ENCODE measurements around the gene PALLD.
"Not testable (repeated sequence)": the region's sequence is repeated elsewhere in the genome, so short reads cannot be mapped to it uniquely, and the experiment has no call there.

Gene PALLD

DNA sequence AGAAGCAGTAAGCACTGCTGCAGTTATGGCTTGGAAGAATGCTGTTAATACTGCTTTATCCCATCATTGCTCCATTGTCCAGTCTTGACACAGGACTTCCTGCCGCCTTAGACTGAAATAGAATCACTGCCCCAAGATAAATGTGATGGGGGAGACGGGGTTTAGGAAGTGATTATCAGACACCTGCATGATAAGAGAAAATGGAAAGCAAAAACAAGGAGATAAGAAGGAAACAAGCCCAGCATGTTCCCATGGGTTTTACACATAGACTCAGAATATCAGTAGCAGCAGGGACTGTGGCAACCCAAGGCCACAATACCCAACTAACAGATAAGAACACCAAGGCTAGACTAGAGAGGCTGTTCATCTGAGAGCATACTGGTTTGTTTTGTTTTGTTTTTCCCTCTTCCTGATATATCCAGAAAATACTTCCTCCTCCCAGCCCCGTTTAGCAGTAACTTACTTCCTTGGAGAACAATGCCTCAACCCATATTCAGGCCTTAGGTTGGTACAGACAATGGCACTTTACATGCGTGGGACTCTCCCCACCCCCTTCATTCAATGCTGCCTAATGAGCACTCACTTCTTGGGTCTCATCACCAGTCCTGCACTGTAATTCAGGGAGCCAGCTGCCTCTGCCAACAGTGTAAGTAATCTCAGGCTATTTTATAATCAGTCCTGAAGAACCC, 280.6 kb downstream of the PALLD start:
- no peak for DNase-seq

DNA sequence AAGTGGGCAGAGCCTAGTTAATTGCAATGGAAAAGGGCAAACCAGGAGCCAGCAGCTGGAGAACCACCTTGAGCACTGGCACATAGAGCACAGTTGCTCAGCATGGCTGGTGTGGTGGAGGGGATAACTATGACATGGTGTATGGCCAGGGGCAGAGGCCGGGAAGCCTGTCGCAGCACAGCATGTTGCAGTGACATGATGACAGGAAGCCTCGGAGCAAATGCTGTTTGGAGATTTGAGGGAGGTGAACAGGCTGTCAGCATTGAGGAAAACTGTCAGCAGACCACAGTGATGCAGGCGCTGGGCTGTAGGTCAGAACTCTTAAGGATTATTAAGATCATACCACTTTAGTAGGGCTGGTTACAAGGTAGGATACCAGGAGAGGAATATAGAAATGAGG, 284.5 kb downstream of the PALLD start:
- DNase-seq = no peak

DNA sequence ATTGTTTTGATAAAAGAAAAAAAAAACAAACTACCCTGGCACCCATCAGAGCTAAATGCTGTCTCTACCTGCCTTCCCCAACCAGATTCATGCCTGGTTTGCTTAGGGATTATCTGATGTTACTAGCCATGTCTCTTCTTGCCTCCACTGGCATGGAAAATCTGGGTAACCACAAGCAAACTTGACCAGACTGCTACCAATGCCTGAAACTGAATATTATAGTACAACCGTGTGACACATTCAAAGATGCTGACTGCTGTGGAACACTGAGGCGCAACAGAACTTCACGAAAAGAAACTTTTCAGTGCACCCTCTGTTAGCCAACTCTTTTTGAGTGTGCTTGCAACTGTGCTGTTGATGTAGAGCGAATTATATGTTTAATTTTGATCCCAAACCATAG, 285.1 kb downstream of the PALLD start:
- DNase-seq = no peak

DNA sequence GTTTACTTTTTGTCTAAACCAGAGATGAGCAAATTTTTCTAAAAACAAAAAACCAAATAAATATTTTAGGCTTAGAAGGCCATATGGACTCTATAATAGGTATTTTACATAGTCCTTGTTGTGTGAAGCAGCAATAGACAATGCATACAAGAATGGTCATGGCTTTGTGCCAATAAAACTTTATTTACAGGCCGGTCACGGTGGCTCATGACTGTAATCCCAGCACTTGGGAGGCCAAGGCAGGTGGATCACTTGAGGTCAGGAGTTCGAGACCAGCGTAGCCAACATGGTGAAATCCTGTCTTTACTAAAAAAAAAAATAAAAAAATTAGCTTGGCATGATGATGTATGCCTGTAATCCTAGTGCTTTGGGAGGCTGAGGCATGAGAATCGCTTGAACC, 285.6 kb downstream of the PALLD start:
- DNase-seq = no peak

DNA sequence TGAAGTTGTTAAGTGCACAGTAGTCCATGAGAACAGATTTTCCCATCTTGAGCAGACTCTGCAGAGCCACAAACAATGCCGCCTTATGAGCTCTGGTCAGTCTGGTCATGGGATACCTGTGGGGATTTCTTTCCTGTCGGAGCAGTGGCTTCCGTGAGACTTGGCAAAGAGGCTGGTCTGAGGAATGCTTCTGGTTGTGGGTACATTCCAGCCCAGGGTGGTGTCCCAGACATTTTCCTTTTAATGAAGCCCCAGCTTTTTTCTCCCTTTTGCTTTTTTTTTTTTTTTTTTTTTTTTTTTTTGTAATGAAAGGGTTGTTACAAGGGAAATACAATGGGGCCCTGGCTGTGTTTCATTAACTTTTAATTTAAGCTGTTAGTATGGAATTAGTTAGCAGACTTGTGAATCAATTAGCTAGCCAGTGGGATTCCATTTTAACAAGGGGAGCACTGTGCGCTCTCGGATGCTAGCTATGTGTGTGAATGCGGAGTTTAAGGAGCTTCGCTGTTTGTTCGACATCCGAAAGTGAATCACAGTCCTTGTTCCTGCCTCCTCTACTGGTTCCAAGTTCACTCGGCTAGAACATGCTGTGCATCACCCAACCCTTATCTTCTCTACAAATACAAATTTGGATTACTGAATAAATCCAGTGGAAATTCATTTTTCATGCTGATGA, 288.1 kb downstream of the PALLD start:
- no peak for DNase-seq

DNA sequence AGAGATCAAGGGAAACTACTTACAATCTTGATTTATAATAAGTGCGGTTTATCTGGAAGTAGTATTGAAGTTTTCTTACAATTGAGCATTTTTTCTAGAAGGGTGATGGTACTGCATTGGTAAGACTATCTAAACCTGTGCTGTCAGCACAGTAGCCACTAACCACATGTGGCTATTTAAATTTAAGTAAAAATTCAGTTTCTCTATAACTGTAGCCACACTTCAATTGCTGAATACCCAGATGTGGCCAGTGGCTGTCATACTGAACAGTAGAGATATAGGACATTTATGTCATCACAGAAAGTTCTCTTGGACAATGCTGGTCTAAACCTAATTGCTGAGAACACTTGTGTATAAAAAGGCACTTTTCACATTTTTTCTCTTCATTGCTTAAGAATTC, 290.5 kb downstream of the PALLD start:
- no peak for DNase-seq

DNA sequence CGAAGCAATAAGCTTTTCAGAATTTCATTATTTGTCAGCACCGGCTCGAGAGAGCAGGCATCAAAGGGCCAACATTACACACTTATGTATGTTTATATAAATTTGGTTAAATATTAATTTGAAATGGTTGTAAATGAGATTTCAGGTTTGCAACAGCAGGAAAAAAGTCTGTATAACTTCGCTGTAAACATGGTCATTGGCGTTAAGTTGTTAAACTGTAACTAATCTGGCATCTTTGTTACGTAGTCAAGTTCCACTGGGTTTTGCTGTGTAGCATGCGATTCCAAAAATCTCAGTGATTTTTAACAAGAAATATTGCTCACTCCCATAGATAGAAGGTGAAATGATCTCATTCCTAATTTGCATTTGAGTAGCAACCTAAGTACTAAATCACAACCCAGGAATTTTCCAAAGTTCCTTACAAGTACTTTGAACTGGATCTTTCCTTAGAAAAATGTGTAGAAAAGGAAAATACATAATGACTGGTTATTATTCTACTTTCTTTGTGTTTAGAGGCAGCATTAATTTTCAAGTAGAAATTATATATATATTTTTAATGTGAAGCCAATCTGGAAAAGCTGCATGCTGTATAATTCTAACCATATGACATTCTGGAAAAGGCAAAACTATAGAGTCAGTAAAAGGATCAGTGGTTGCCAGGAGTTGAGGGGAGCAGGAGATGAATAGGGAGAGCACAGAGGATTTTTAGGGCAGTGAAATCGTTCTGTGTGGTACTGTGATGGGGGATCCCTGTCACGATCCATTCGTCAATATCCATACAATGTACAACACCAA, 291.1 kb downstream of the PALLD start:
- DNase-seq = no peak

DNA sequence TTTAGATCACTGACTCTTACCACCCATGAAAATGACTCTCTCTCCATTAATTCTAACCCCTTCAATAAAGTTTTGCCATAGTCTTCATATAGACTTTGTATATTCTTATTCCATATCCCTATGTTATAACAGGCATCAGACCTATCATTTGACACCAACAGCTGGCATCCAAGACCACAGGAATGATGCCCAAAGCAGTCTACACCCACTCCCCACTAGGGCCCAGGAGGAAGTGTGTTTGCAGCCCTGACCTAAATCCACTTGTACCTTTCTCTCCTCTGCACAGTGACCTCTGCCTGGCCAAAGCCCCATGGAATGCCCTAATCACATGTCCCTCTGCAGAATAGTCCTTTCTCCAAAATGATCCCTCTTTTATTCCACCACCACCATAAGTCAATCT, 294.0 kb downstream of the PALLD start:
- no peak for DNase-seq

DNA sequence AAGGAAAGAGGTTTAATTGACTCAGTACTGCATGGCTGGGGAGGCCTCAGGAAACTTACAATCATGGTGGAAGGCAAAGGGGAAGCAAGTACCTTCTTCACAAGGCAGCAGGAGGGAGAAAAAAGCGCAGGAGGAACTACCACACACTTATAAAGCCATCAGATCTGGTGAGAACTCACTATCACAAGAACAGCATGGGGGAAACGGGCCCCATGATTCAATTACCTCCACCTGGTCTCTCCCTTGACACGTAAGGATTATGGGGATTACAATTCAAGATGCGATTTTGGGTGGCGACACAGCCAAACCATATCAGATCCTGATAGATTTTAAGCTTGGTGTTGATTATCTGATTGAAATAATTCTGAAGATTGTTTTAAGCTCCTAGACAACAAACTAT, 294.5 kb downstream of the PALLD start:
- no peak for DNase-seq

DNA sequence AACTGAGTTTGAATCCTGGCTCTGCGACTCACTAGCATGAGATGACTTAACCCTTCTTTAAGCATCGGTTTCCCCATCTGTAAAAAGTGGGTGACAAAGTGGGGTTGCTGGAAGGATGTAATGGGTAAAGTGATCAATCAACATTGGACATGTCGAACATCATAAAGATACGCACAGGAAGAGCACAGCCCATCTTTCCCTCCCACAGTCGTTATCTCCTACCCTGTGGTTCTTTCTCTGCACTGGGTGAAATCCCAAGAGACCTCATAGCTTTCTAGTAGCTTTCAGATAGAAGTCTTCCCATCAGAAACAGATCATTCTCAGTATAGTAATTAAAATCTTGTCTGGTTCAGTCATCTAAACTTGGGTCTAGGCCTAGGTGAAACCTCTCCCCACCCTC, 296.7 kb downstream of the PALLD start:
- DNase-seq = no peak

DNA sequence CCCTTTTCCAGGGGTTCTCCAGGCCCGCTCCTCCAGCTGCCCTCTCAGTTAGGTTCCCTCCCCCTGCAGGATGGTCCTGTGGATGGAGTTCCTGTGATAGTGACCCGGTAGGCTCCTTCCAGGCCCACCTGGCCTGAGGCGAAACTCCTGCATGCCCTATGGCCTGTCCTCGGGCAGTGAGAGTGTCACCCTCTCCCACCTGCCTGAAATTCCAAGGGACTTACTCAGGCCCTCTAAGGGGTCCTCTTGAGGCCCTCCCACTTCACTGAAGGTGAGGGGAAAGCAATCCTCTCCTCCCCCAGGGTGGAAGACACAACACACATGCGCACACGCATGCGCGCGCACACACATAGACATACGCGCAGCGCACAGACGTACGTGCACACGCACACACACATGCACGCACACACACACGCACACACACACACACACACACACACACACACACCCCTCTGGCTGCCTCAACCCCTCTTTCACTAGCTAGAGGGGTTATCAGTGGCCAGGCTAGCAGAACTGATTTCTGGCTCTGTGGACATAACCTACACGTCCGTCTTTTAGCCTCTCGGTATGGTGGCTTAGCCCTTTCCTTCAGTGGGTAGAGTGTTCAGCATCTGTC, 297.3 kb downstream of the PALLD start:
- DNase-seq = no peak

DNA sequence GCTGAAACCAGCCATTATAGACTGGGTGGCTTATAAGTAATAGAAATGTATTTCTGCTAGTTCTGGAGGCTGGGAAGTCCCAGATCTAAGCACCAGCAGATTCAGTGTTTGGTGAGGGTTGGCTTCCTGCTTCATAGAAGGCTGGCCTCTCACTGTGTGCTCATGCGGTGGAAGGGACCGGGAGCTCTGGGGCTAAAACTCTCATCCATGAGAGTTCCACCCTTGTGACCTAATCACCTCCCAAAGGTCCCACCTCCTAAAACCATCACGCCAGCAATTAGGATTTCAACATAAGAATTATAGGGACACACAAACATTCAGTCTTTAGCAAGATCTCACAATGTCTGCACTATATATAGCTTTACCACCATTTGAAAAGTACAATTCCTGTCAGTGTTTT, 298.0 kb downstream of the PALLD start:
- no peak for DNase-seq

DNA sequence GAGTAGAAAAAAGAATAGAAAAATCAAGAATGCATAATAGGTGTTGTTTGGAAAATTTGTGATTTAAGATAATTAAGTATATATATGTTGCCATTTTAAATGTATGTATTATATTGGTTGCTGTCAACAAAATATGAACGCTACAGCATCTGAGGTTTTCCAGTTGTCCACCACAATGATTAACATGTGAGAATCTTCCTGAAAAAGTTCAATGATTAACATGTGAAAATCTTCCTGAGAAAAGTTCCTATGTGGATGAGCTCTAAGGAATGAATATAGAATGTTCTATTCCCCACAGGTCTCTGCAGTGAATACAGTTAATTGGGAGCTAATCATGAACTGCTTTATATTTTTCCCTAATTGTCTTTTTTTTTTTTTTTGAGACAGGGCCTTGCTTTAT, 298.5 kb downstream of the PALLD start:
- DNase-seq = no peak

DNA sequence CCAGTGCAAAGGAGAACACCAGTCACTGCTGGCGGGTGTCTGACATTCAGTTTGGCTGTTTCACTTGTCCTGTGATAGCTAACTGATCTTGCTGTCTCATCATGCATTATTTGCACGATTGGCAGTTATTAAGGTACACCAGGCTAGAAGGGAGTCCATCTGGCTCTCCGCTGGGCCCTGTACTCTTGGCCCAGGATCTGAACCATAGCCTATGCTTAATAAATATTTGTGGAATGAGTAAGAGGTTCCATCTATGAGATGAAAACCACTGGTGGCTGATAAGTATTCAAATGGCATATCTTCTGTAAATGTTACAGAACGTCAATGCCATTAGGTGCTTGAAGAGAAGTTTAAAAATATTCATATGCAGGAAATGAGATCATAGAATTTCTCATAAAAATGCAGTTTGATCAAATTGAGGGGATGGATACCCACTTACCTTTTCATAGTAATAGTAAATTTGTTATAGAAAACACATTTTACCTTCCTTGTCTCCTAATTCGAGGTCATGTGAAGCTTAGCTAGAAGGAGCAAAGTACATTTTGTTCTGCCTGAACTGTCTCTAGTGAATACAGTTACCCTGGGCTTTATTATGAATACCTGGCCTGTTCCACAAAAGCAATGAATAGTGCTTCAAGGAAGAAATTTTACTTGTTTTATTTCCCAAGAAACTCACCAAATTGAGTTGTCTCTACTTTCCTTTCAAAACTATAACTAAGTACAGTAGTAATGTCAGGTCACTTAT, 299.7 kb downstream of the PALLD start:
- DNase-seq = no peak

DNA sequence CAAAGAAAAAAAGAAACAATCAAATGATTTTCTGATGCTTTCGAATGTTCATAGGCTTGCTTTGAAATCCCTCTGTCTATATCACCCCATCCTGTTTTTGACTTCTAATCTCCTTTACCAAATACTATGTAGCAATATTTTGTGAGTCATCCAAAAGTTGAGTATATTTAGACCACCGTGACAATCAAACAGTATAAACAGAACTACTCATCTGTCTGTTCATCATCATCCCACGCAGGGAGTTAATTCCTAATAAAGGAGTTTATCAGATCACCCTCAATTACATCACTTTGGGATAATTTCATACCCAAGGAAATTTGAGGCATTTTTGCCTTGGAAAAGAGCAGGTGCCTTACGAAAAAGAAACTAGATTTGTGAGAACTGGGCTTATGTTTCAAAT, 300.3 kb downstream of the PALLD start:
- DNase-seq = no peak

DNA sequence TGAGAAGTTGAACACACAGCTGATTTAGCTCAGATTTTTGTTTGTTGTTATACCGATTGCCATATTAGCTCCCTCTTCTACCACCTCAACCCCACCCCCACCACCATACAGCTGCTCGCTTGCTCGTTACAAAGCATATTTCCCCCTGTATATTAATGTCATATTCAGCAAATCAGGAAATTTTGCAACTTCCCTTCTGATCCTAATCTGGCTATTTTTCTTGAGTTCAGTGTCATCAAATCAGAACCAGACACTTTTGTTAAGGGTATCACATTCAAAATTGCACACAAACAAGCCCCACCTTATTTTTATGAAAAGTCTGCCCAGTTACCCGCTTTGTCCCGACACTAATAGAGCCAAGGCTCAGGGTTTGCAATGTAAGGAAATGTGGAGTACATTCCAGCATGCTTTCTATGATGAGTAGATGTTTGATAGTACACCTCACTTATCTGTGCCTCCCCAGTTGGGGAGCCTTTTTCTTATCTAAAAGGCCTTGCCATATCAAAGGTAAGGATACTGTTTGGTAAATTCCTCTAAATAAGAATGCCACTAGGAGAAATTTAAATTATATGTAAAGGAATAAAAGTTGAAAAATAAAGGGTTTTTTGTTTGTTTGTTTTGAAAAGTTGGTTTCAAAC, 301.0 kb downstream of the PALLD start:
- DNase-seq = no peak

DNA sequence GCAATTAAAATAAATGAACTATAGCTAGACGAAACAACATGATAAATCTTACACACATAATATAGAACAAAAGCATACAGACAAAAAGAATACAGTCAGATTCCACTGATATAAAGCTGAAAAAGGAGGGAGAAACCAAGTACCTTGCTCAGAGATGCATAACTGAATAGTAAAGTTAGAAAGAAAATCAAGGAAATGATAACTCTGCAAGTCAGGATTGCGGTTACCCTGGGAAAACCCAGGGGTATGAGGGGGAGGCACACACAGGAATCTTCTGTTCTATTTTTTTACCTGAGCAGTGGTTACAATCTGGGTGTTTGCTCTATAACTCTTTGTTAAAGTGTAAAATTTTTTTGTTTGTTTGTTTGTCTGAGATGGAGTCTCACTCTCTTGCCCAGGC, 304.1 kb downstream of the PALLD start:
- DNase-seq = no peak

DNA sequence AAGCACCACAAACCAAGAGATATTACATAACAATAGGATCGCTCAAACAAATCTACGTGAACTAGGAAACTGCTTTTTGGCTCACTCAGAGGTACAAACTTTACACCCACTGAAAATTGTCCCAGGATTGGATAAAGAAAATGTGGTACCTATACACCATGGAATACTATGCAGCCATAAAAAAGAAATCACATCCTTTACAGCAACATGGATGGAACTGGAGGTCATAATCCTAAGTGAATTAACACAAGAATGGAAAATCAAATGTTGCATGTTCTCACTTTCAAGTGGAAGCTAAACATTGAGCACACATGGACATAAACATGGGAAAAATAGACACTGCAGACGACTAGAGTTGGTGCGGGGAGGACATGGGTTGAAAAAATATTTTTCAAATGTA, 305.4 kb downstream of the PALLD start:
- no peak for DNase-seq

DNA sequence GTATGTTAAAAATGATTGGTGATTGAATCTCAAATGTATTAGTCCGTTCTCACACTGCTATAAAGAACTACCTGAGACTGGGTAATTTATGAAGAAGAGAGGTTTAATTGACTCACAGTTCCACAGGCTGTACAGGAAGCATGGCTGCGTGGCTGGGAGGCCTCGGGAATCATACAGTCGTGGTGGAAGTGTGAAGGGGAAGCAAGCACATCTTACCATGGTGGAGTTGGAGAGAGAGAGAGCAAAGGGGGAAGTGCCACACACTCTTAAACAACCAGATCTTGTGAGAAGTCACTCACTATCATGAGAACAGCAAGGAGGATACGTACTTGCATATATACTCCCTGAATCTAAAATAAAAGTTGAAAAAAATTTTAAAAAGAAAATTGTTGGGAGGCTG, 306.2 kb downstream of the PALLD start:
- not testable (repeated sequence) for DNase-seq

DNA sequence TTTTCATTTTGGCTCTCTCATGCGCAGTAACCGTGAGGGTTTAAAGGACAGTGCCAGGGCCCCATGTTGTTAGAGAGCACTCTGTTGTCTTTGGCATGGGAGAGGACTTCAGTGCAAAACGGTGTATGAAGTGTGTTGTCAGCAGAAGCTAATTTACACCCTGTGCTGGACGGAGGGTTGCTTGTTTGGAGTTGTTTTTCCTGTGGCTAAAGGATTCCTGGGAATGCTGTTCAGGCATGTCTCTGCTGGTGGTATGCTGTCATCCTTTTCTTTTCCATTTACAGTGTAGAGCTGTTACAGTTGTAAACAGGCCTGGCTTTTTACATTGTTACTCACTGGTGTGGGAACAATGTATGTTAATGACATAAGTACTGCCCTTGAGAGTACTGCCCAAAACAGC, 306.9 kb downstream of the PALLD start:
- no peak for DNase-seq

DNA sequence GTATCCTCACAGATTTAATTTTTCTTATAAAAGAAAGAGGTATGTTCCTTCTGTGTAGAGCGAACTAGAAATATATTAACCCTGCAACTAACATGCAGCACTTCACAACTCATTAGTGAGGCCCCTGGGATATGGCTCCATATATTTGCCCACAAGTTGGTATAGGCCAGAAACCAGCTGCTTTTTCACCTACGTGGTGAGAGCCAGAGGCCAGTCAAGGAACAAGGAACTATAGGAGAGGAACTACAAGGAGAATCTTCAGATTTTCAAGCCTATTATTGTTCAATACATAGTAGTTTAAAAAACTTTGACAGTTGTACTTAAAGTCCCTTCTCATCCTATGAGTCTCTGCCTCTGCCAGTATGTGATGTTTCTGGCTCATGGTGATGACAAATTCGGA, 307.3 kb downstream of the PALLD start:
- no peak for DNase-seq

DNA sequence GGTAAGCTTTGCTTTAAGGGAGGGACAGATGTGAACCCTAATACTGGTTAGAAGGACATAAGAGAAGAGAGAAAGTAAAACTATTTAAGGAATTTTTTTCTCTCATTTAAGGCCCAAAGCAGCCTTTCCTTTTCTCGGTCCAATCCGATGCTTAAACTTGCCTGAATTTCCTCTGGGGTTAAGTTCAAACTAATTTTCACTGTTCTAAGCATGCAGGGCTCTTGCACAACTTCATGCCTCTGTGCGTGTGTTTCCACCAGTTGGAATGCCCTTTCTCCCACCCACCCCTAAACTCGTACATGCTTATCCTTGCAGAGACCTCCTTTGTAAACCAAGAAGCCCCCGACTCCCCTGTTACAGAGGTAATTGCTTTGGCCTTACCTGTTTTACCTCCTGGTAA, 308.5 kb downstream of the PALLD start:
- DNase-seq = no peak

DNA sequence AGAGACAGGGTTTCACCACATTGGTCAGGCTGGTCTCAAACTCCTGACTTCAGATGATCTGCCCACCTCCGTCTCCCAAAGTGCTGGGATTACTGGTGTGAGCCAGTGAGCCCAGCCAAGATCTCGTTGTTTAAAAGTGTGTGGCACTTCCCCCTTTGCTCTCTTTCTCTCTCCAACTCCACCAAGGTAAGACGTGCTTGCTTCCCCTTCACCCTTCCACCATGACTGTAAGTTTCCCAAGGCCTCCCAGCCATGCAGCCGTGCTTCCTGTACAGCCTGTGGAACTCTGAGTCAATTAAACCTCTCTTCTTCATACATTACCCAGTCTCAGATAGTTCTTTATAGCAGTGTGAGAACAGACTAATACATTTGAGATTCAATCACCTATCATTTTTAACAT, 309.4 kb downstream of the PALLD start:
- DNase-seq = not testable (repeated sequence)

All from NCI-H510A (cell line).